ENCODE results near the gene ARHGAP44. TPM values are rescaled to one million over a fixed set of nuclear protein-coding genes. Genes with fewer than 3 reads are reported as not detected.

Gene ARHGAP44
- total RNA-seq, 1 donor from 2014 or later, result 19.3 TPM

GRCh38 chr17:12928736-12929135, 139.4 kb downstream of the ARHGAP44 start:
- Histone ChIP-seq H3K27me3 (no peaks in the 10 kb centered on the region), H3K4me1 (peaks cover 0 to 18% of the 10 kb centered on the region in 2 donors), H3K4me3 (no peak overlapping the region), H3K27ac (no peak overlapping the region), H3K36me3 (no peaks in the 10 kb centered on the region), H3K9me3 (no peaks in the 10 kb centered on the region)
- DNase-seq (ENCODE audit: low spot score in 2 of 2), result no peak
- intact Hi-C loops (cut with DNase I), result no loop called here
- TF ChIP-seq, protein P1, sequence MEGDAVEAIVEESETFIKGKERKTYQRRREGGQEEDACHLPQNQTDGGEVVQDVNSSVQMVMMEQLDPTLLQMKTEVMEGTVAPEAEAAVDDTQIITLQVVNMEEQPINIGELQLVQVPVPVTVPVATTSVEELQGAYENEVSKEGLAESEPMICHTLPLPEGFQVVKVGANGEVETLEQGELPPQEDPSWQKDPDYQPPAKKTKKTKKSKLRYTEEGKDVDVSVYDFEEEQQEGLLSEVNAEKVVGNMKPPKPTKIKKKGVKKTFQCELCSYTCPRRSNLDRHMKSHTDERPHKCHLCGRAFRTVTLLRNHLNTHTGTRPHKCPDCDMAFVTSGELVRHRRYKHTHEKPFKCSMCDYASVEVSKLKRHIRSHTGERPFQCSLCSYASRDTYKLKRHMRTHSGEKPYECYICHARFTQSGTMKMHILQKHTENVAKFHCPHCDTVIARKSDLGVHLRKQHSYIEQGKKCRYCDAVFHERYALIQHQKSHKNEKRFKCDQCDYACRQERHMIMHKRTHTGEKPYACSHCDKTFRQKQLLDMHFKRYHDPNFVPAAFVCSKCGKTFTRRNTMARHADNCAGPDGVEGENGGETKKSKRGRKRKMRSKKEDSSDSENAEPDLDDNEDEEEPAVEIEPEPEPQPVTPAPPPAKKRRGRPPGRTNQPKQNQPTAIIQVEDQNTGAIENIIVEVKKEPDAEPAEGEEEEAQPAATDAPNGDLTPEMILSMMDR (IDR thresholded peaks at IDR 0.05), result no peak

GRCh38 chr17:12936501-12936900, 147.2 kb downstream of the ARHGAP44 start:
- H3K27ac ChIP-seq, result no peak overlapping the region
- H3K27me3 ChIP-seq, result no peaks in the 10 kb centered on the region
- no peaks in the 10 kb centered on the region for H3K36me3 ChIP-seq
- H3K4me3 ChIP-seq, result no peak overlapping the region
- no peak for DNase-seq (ENCODE audit: low spot score in 2 of 2)
- intact Hi-C loops (cut with DNase I), result no loop called here
- H3K4me1 ChIP-seq, result no peaks in the 10 kb centered on the region
- no peaks in the 10 kb centered on the region for H3K9me3 ChIP-seq
- TF ChIP-seq, protein P1 (IDR thresholded peaks at IDR 0.05), result no peak

GRCh38 chr17:12940699-12941098, 151.4 kb downstream of the ARHGAP44 start:
- H3K36me3 ChIP-seq, result peaks cover 0 to 10% of the 10 kb centered on the region in 2 donors
- H3K27me3 ChIP-seq, result no peaks in the 10 kb centered on the region
- H3K4me1 ChIP-seq, result no peaks in the 10 kb centered on the region
- TF ChIP-seq, protein P1 (IDR thresholded peaks at IDR 0.05), result no peak
- no peak overlapping the region for H3K27ac ChIP-seq
- DNase-seq (ENCODE audit: low spot score in 2 of 2), result no peak
- H3K4me3 ChIP-seq, result no peak overlapping the region
- intact Hi-C loops (cut with DNase I), result no loop called here
- H3K9me3 ChIP-seq, result no peaks in the 10 kb centered on the region

DNA sequence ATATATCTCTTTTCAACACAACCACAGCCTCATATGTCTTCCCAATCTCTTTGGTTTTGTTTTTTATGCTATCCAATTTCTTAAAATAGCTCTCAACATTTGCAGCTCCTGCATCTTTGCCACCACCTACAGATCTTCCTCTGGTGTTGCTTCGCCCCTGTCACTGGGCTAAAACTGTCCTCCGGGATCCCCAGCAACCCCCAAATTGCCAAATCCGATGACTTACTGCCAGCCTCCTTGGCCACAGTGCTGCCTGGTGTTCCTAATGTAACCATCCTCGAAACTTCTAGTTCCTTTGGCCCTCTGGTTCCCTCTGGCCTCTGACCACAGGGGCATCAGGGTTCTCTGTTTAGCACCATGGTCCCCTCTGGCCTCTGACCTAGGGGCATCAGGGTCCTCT, 157.7 kb downstream of the ARHGAP44 start:
- no peak overlapping the region for H3K27ac ChIP-seq
- H3K4me3 ChIP-seq, result no peak overlapping the region
- intact Hi-C loops (cut with DNase I), result no loop called here
- no peak for DNase-seq (ENCODE audit: low spot score in 2 of 2)
- peaks cover 0 to 19% of the 10 kb centered on the region in 2 donors for H3K36me3 ChIP-seq
- TF ChIP-seq, protein P1 (IDR thresholded peaks at IDR 0.05), result no peak
- H3K9me3 ChIP-seq, result no peaks in the 10 kb centered on the region
- no peaks in the 10 kb centered on the region for H3K4me1 ChIP-seq
- no peaks in the 10 kb centered on the region for H3K27me3 ChIP-seq

GRCh38 chr17:12952012-12952411, 162.7 kb downstream of the ARHGAP44 start:
- H3K36me3 ChIP-seq, result peaks cover 17 to 31% of the 10 kb centered on the region in 2 donors
- H3K27me3 ChIP-seq, result no peaks in the 10 kb centered on the region
- no peak for DNase-seq (ENCODE audit: low spot score in 2 of 2)
- intact Hi-C loops (cut with DNase I), result no loop called here
- TF ChIP-seq, protein P1 (IDR thresholded peaks at IDR 0.05), result no peak
- no peaks in the 10 kb centered on the region for H3K9me3 ChIP-seq
- no peaks in the 10 kb centered on the region for H3K4me1 ChIP-seq
- no peak overlapping the region for H3K4me3 ChIP-seq
- H3K27ac ChIP-seq, result no peak overlapping the region

DNA sequence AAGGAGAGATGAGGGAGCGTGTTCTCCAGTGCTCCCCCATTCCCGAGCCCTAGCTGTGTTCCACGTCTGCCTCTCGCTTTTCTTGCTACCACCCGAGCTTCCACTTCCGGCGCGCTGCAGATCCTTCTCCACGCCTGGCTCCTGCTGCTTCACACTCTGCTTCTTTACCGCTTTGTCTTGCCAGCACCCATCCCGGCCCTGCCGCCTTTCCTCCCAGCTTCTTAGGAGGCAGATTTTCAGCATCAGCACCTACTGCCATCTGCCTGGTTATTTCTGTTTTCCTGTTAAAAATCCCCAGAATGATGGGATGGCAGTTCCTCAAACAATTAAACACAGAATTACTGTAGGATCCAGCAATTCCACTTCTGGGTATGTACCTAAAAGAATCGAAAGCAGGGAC, 163.9 kb downstream of the ARHGAP44 start:
- Histone ChIP-seq H3K9me3 (peaks cover 0 to 8% of the 10 kb centered on the region in 2 donors), H3K36me3 (peaks cover 25 to 37% of the 10 kb centered on the region in 2 donors), H3K4me3 (no peak overlapping the region), H3K27me3 (no peaks in the 10 kb centered on the region), H3K27ac (no peak overlapping the region), H3K4me1 (no peaks in the 10 kb centered on the region)
- no peak for DNase-seq (ENCODE audit: low spot score in 2 of 2)
- TF ChIP-seq, protein P1 (IDR thresholded peaks at IDR 0.05), result no peak
- intact Hi-C loops (cut with DNase I), result no loop called here
